ENCODE measurements around the gene SAMD1.

DNA sequence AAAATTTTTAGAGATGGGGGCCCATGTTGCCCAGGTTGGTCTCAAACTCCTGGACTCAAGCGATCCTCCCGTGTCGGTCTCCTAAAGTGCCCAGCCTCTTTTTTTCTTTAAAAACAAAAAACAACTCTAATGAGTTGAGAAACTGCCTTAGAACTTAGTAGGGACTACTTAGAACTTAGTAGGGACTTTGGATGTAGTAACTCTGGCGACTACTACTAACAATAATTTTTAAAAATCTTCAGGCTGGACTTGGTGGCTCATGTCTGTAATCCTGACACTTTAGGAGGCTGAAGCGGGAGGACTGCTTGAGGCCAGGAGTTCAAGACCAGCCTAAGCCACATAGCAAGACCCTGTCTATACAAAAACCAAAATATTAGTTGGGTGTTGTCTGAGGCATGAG is 4.5 kb downstream of the SAMD1 start:
- TF ChIP-seq POLR2AphosphoS5 (IDR thresholded peaks at IDR 0.05; ENCODE audit: low read depth, low read length), result no peak
- TF ChIP-seq CTCF (IDR thresholded peaks at IDR 0.05; ENCODE audit: control extremely low read depth in 1 of 3, insufficient read depth in 1 of 3, low read depth in 1 of 3, low read length in 3 of 3), result no peak
- no peak for TF ChIP-seq MAFK (IDR thresholded peaks at IDR 0.05; ENCODE audit: low read depth, low read length)
- TF ChIP-seq GABPA (IDR thresholded peaks at IDR 0.05; ENCODE audit: borderline replicate concordance, insufficient read depth, low read length), result no peak
- no peak for TF ChIP-seq YY1 (IDR thresholded peaks at IDR 0.05; ENCODE audit: low read depth, low read length)
- no peak for TF ChIP-seq TEAD4 (IDR thresholded peaks at IDR 0.05; ENCODE audit: low read depth, low read length)
- TF ChIP-seq, protein P1, sequence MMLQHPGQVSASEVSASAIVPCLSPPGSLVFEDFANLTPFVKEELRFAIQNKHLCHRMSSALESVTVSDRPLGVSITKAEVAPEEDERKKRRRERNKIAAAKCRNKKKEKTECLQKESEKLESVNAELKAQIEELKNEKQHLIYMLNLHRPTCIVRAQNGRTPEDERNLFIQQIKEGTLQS (IDR thresholded peaks at IDR 0.05; ENCODE audit: insufficient read depth, low read depth, low read length), result no peak
- no peak for TF ChIP-seq CBX8 (IDR thresholded peaks at IDR 0.05; ENCODE audit: borderline replicate concordance, low read depth, low read length)
- no peak for TF ChIP-seq KDM5A (IDR thresholded peaks at IDR 0.05; ENCODE audit: low read length)
- no peak for TF ChIP-seq JUND (IDR thresholded peaks at IDR 0.05; ENCODE audit: low read length)
- TF ChIP-seq SIX5 (IDR thresholded peaks at IDR 0.05; ENCODE audit: low read depth, low read length), result no peak
